Measurements from ENCODE around the gene MYL7.

Gene MYL7

DNA sequence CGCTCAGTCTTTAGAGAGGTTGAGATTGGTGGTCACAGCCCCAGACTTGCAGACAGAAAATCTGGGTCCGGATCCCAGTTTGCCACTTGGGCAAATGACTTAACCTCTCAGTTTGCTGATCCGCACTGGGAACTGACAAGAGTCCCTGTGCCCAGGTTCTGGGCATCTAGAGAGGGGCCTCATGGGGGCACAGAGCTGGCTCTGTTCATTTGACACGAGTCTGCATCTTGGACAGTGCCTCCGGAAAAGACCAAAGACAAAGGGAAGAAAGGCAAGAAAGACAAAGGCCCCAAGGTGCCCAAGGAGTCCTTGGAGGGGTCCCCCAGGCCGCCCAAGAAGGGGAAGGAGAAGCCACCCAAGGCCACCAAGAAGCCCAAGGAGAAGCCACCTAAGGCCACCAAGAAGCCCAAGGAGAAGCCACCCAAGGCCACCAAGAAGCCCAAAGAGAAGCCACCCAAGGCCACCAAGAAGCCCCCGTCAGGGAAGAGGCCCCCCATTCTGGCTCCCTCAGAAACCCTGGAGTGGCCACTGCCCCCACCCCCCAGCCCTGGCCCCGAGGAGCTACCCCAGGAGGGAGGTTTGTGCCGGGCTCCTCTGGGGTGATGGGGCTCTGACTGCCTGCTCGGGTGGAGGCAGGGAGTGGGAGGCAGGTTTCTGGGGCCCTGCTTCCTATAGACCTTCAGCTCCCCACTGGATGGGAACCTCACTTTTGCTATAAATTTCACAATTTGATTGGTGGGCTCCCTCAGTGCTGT is 34.6 kb downstream of the MYL7 start:
- Histone ChIP-seq H4K20me1 (ENCODE audit: insufficient read depth, low read length) (no peaks in the 10 kb centered on the region), H3K79me2 (ENCODE audit: low read length) (no peaks in the 10 kb centered on the region), H3K4me3 (ENCODE audit: low read length) (no peak overlapping the region), H3K4me2 (ENCODE audit: low read depth, low read length) (no peak overlapping the region), H3K27ac (ENCODE audit: low read length) (no peak overlapping the region), H3K9me2 (replicated peaks; ENCODE audit: insufficient read depth, low read length) (no peaks in the 10 kb centered on the region), H3F3A (ENCODE audit: insufficient read depth, low read length) (no peaks in the 10 kb centered on the region), H3K27me3 (replicated peaks; ENCODE audit: insufficient read depth, low read length) (peaks cover 14% of the 10 kb centered on the region), H3K4me1 (ENCODE audit: low read length) (no peaks in the 10 kb centered on the region), H3K36me3 (replicated peaks; ENCODE audit: insufficient read depth, low read length) (no peaks in the 10 kb centered on the region), H3K9me3 (replicated peaks; ENCODE audit: insufficient read depth, low read length) (no peaks in the 10 kb centered on the region), H2AFZ (ENCODE audit: low read length) (no peak overlapping the region), H3K9ac (ENCODE audit: low read length) (no peak overlapping the region)
- DNase-seq = no peak
- TF ChIP-seq EZH2phosphoT487 (IDR thresholded peaks at IDR 0.05; ENCODE audit: low read length) (no peak), EZH2 (optimal IDR thresholded peaks at IDR 0.05; ENCODE audit: low read depth, low read length) (no peak)
- TF ChIP-seq, protein P1, sequence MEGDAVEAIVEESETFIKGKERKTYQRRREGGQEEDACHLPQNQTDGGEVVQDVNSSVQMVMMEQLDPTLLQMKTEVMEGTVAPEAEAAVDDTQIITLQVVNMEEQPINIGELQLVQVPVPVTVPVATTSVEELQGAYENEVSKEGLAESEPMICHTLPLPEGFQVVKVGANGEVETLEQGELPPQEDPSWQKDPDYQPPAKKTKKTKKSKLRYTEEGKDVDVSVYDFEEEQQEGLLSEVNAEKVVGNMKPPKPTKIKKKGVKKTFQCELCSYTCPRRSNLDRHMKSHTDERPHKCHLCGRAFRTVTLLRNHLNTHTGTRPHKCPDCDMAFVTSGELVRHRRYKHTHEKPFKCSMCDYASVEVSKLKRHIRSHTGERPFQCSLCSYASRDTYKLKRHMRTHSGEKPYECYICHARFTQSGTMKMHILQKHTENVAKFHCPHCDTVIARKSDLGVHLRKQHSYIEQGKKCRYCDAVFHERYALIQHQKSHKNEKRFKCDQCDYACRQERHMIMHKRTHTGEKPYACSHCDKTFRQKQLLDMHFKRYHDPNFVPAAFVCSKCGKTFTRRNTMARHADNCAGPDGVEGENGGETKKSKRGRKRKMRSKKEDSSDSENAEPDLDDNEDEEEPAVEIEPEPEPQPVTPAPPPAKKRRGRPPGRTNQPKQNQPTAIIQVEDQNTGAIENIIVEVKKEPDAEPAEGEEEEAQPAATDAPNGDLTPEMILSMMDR (IDR thresholded peaks at IDR 0.05; ENCODE audit: low read length) = no peak

DNA sequence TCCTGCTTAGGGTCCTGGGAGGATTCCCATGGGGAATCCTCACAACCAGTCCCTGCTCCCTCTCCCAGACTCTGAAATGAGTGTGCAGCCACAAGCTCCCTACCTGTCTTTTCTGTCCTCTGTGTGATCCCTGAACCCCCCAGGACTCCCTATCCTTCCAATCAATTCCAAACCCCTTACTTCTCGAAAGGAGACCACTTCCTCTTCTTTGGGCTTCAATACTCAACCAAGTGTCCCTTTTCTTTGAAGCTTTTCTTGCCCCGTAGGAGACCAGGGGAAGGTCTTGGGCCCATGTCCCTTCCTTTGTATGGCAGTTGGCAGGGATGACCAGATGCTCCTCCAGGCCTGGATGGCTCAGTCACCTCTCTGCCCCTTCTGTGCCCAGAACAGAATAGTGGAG is 35.3 kb downstream of the MYL7 start:
- Histone ChIP-seq H3K4me2 (ENCODE audit: low read depth, low read length) (no peak overlapping the region), H3K79me2 (ENCODE audit: low read length) (no peaks in the 10 kb centered on the region), H3K27ac (ENCODE audit: low read length) (no peak overlapping the region), H3K9me2 (replicated peaks; ENCODE audit: insufficient read depth, low read length) (no peaks in the 10 kb centered on the region), H3K27me3 (replicated peaks; ENCODE audit: insufficient read depth, low read length) (peaks cover 14% of the 10 kb centered on the region), H2AFZ (ENCODE audit: low read length) (no peak overlapping the region), H3F3A (ENCODE audit: insufficient read depth, low read length) (no peaks in the 10 kb centered on the region), H3K36me3 (replicated peaks; ENCODE audit: insufficient read depth, low read length) (no peaks in the 10 kb centered on the region), H4K20me1 (ENCODE audit: insufficient read depth, low read length) (no peaks in the 10 kb centered on the region), H3K9ac (ENCODE audit: low read length) (no peak overlapping the region), H3K9me3 (replicated peaks; ENCODE audit: insufficient read depth, low read length) (no peaks in the 10 kb centered on the region), H3K4me1 (ENCODE audit: low read length) (no peaks in the 10 kb centered on the region), H3K4me3 (ENCODE audit: low read length) (no peak overlapping the region)
- no peak for DNase-seq
- TF ChIP-seq EZH2 (optimal IDR thresholded peaks at IDR 0.05; ENCODE audit: low read depth, low read length) (no peak), EZH2phosphoT487 (IDR thresholded peaks at IDR 0.05; ENCODE audit: low read length) (no peak)
- TF ChIP-seq, protein P1 (IDR thresholded peaks at IDR 0.05; ENCODE audit: low read length) = no peak

DNA sequence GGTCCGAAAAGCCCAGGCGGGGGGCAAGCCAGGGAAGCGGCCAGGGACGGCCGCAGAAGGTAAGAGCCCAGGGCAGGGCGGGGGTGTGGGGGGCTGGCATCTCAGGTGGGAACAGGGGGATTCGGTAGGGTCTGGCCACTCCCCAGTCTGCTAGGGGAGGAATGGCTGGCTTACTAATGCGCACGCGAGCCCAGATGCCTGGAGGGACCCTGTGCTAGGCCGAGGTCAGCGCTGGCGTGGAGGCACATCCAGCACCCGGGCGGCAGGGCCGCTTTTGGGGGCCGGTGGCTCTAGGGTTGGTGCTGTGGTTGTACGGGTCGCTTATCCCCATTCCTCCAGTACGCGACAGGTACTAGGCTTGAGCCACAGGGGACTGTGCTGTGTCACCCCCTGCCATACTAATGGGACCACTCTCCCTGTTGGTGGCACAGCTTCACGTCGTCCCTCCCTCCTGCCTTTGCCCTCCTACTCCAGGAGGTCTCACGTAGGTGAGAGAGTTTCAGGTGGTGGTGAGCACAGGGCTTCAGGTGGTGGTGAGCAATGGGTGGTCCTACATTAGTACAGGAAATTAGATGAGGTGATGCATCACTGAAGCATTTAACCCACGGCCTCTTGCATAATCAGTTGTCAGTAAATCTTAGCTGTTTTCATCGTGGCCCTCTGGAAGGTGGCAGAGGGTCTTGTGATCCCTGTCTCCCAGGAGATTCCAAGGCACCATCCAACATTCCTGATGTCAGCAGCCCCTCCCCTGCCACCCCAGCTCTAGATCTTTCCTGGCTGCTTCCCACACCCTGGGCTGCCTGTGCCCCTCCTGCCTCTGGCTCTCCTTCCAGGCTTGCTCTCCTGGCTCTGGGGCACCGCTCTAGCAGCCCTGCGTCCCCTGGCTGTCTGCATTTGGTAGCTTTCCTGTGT is 36.0 kb downstream of the MYL7 start:
- no peak overlapping the region for H3K9ac ChIP-seq (ENCODE audit: low read length)
- TF ChIP-seq, protein P1 (IDR thresholded peaks at IDR 0.05; ENCODE audit: low read length) = no peak
- TF ChIP-seq EZH2 (optimal IDR thresholded peaks at IDR 0.05; ENCODE audit: low read depth, low read length) = no peak
- TF ChIP-seq EZH2phosphoT487 (IDR thresholded peaks at IDR 0.05; ENCODE audit: low read length) = no peak
- H3K79me2 ChIP-seq (ENCODE audit: low read length) = no peaks in the 10 kb centered on the region
- no peak overlapping the region for H3K4me2 ChIP-seq (ENCODE audit: low read depth, low read length)
- no peak overlapping the region for H3K27ac ChIP-seq (ENCODE audit: low read length)
- H3F3A ChIP-seq (ENCODE audit: insufficient read depth, low read length) = no peaks in the 10 kb centered on the region
- no peak for DNase-seq
- H4K20me1 ChIP-seq (ENCODE audit: insufficient read depth, low read length) = no peaks in the 10 kb centered on the region
- H3K27me3 ChIP-seq (replicated peaks; ENCODE audit: insufficient read depth, low read length) = peaks cover 14% of the 10 kb centered on the region
- no peaks in the 10 kb centered on the region for H3K36me3 ChIP-seq (replicated peaks; ENCODE audit: insufficient read depth, low read length)
- no peak overlapping the region for H3K4me3 ChIP-seq (ENCODE audit: low read length)
- no peaks in the 10 kb centered on the region for H3K9me3 ChIP-seq (replicated peaks; ENCODE audit: insufficient read depth, low read length)
- H3K4me1 ChIP-seq (ENCODE audit: low read length) = no peaks in the 10 kb centered on the region
- H2AFZ ChIP-seq (ENCODE audit: low read length) = no peak overlapping the region
- H3K9me2 ChIP-seq (replicated peaks; ENCODE audit: insufficient read depth, low read length) = no peaks in the 10 kb centered on the region

All from MM.1S (cell line).